H1 (cell line): Measurements from ENCODE around the gene ACACA. TPM values are rescaled to one million over a fixed set of nuclear protein-coding genes. Genes with fewer than 3 reads are reported as not detected.

Experiments
- CHD1 ChIP-seq: IDR thresholded peaks from 2 replicates; pipeline ENCODE4 v1.6.1; 2012; ENCODE audit warnings: low read depth, low read length, improper control_type of control experiment
- polyA plus RNA-seq, 7 experiments: library from polyadenylated mRNA; depleted of rRNA in 3 of 7; stranded (reverse) in 5 of 7; unstranded in 2 of 7; fragments of >200 nt in 5 of 7; fragments of 200-250 nt in 2 of 7; gene quantifications; 1 replicate in 5 of 7; 2 replicates in 1 of 7; 4 replicates in 1 of 7; pipeline versions ENCODE4 v1.2.1 to v1.2.3, GENCODE V29; 2011 to 2013; ENCODE audit warnings: missing spikeins in 2 of 7, mixed read lengths in 2 of 7
- total RNA-seq: library from RNA; stranded (reverse); fragmentation: NEBNext Ultra II Directional; extraction: Animal tissue kit (Norgen Biotek cat#: 25700); gene quantifications from 2 replicates; pipeline ENCODE4 v1.2.1, GENCODE V29; 2021

ACACA gene
- total and polyA plus RNA-seq, 2 of the 8 experiments (the other 6 are each of a cell fraction or from before 2014, with no cell fraction given) = 74.0 to 160 TPM

GRCh38 chr17:37450112-37450511 is 43.5 kb upstream of the ACACA start (continued):
- TF ChIP-seq CHD1 = no peak
- TF ChIP-seq, all 59 proteins: peak for 0
